ENCODE measurements around the gene DET1.
"Not testable (repeated sequence)": the region's sequence is repeated elsewhere in the genome, so short reads cannot be mapped to it uniquely, and the experiment has no call there.

Gene DET1

GRCh38 chr15:88563638-88564037 lies 17.2 kb upstream of the DET1 start:
- TF ChIP-seq EZH2phosphoT487 (IDR thresholded peaks at IDR 0.05; ENCODE audit: borderline replicate concordance, low read length), result no peak
- TF ChIP-seq CTCF (IDR thresholded peaks at IDR 0.05; ENCODE audit: low read depth, low read length, poor library complexity, severe bottlenecking), result no peak
- H3K79me2 ChIP-seq (ENCODE audit: control insufficient read depth, low read length), result no peaks in the 10 kb centered on the region
- H3K4me2 ChIP-seq (ENCODE audit: low read length), result no peak overlapping the region
- H3F3A ChIP-seq (ENCODE audit: control insufficient read depth, insufficient read depth), result no peaks in the 10 kb centered on the region
- H3K36me3 ChIP-seq (ENCODE audit: control insufficient read depth, low read length), result no peaks in the 10 kb centered on the region
- H3K9me3 ChIP-seq (ENCODE audit: control insufficient read depth, insufficient read depth, low read length), result no peaks in the 10 kb centered on the region
- H3K27me3 ChIP-seq (ENCODE audit: control insufficient read depth, low read length), result no peaks in the 10 kb centered on the region
- H3K27ac ChIP-seq (ENCODE audit: low read depth, low read length), result no peak overlapping the region
- no peaks in the 10 kb centered on the region for H3K4me1 ChIP-seq (ENCODE audit: control insufficient read depth, low read length)
- H4K20me1 ChIP-seq (ENCODE audit: control insufficient read depth, insufficient read depth, low read depth, low read length), result no peaks in the 10 kb centered on the region
- no peak overlapping the region for H3K4me3 ChIP-seq (ENCODE audit: low read length)
- no peaks in the 10 kb centered on the region for H3K9me2 ChIP-seq (replicated peaks; ENCODE audit: control insufficient read depth, low read length)

DNA sequence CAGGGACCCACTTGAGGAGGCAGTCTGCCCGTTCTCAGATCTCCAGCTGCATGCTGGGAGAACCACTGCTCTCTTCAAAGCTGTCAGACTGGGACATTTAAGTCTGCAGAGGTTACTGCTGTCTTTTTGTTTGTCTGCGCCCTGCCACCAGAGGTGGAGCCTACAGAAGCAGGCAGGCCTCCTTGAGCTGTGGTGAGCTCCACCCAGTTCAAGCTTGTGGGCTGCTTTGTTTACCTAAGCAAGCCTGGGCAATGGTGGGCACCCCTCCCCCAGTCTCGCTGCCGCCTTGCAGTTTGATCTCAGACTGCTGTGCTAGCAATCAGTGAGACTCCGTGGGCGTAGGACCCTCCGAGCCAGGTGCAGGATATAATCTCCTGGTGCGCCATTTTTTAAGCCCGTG lies 13.1 kb upstream of the DET1 start:
- not testable (repeated sequence) for H3K4me1 ChIP-seq (ENCODE audit: control insufficient read depth, low read length); H3K9me2 ChIP-seq (replicated peaks; ENCODE audit: control insufficient read depth, low read length); H3K27ac ChIP-seq (ENCODE audit: low read depth, low read length); H3K36me3 ChIP-seq (ENCODE audit: control insufficient read depth, low read length); H3K27me3 ChIP-seq (ENCODE audit: control insufficient read depth, low read length); H4K20me1 ChIP-seq (ENCODE audit: control insufficient read depth, insufficient read depth, low read depth, low read length); H3F3A ChIP-seq (ENCODE audit: control insufficient read depth, insufficient read depth); H3K4me3 ChIP-seq (ENCODE audit: low read length); H3K79me2 ChIP-seq (ENCODE audit: control insufficient read depth, low read length); H3K9me3 ChIP-seq (ENCODE audit: control insufficient read depth, insufficient read depth, low read length); H3K4me2 ChIP-seq (ENCODE audit: low read length)

DNA sequence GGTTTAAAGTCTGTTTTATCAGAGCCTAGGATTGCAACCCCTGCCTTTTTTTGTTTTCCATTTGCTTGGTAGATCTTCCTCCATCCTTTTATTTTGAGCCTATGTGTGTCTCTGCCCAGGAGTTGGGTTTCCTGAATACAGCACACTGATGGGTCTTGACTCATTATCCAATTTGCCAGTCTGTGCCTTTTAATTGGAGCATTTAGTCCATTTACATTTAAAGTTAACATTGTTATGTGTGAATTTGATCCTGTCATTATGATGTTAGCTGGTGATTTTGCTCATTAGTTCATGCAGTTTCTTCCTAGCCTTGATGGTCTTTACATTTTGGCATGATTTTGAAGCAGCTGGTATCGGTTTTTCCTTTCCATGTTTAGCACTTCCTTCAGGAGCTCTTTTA lies 11.5 kb upstream of the DET1 start:
- not testable (repeated sequence) for H3K27me3 ChIP-seq (ENCODE audit: control insufficient read depth, low read length)

DNA sequence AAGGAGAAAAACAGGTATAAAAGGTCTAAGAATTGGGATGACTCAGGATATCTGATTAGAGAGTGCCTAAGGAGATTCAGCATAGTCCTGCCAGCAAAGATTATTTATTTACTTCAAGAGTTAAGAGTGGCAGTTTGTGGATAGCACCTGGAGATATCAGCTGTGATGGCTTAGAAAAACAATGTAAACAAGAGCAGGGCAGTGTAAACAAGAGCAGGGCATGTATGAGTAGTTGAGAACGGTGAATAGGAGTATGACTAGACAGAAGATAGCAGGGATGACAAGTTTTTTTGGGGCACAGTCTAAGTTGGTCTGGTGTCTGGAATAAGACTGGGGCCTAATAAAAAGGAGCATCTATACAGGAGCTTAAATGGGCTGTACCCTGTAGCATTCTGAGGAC lies 1.5 kb upstream of the DET1 start:
- peaks cover 10% of the 10 kb centered on the region for H3K4me1 ChIP-seq (ENCODE audit: control insufficient read depth, low read length)
- peaks cover 15% of the 10 kb centered on the region for H3K79me2 ChIP-seq (ENCODE audit: control insufficient read depth, low read length)
- not testable (repeated sequence) for H3K9me3 ChIP-seq (ENCODE audit: control insufficient read depth, insufficient read depth, low read length); H3K9me2 ChIP-seq (replicated peaks; ENCODE audit: control insufficient read depth, low read length); H3K4me2 ChIP-seq (ENCODE audit: low read length); H3K27ac ChIP-seq (ENCODE audit: low read depth, low read length); H3F3A ChIP-seq (ENCODE audit: control insufficient read depth, insufficient read depth); H3K27me3 ChIP-seq (ENCODE audit: control insufficient read depth, low read length); H3K36me3 ChIP-seq (ENCODE audit: control insufficient read depth, low read length); H3K4me3 ChIP-seq (ENCODE audit: low read length); H4K20me1 ChIP-seq (ENCODE audit: control insufficient read depth, insufficient read depth, low read depth, low read length)

More for the DNA sequence above, 11.5 kb upstream of the DET1 start:
- H3K79me2 ChIP-seq (ENCODE audit: control insufficient read depth, low read length); H3K4me2 ChIP-seq (ENCODE audit: low read length); H3K27ac ChIP-seq (ENCODE audit: low read depth, low read length); H4K20me1 ChIP-seq (ENCODE audit: control insufficient read depth, insufficient read depth, low read depth, low read length); H3K9me2 ChIP-seq (replicated peaks; ENCODE audit: control insufficient read depth, low read length); H3K4me3 ChIP-seq (ENCODE audit: low read length); H3K9me3 ChIP-seq (ENCODE audit: control insufficient read depth, insufficient read depth, low read length); H3K36me3 ChIP-seq (ENCODE audit: control insufficient read depth, low read length); H3F3A ChIP-seq (ENCODE audit: control insufficient read depth, insufficient read depth); H3K4me1 ChIP-seq (ENCODE audit: control insufficient read depth, low read length): not testable (repeated sequence)

- H3K4me1 ChIP-seq (ENCODE audit: control insufficient read depth, low read length), result peaks cover 10% of the 10 kb centered on the region
- H3K79me2 ChIP-seq (ENCODE audit: control insufficient read depth, low read length), result peaks cover 15% of the 10 kb centered on the region
- not testable (repeated sequence) for H3F3A ChIP-seq (ENCODE audit: control insufficient read depth, insufficient read depth); H3K9me2 ChIP-seq (replicated peaks; ENCODE audit: control insufficient read depth, low read length); H3K27me3 ChIP-seq (ENCODE audit: control insufficient read depth, low read length); H3K36me3 ChIP-seq (ENCODE audit: control insufficient read depth, low read length); H4K20me1 ChIP-seq (ENCODE audit: control insufficient read depth, insufficient read depth, low read depth, low read length); H3K9me3 ChIP-seq (ENCODE audit: control insufficient read depth, insufficient read depth, low read length)
- peak overlapping the region; percentile 69 for H3K4me2 ChIP-seq (ENCODE audit: low read length)
- H3K4me3 ChIP-seq (ENCODE audit: low read length), result peak overlapping the region; percentile 85
- H3K27ac ChIP-seq (ENCODE audit: low read depth, low read length), result peak overlapping the region; percentile 71
Measured at GRCh38 chr15:88545578-88546247, 768 bp downstream of the DET1 start.
